Astrocyte of the cerebellum (primary cell): ENCODE measurements around the gene PRKCA.
A peak's percentile ranks its signal among the peaks of the same experiment; 100 is the strongest.

ENCODE experiments used
- DNase-seq: peaks from one replicate; pipeline ENCODE4 v3.0.0-alpha.2; 2011; ENCODE audit warnings: low read depth
- H3K4me3 ChIP-seq: 2 replicates; pipeline ENCODE4 v1.5.1; 2011; ENCODE audit warnings: mild to moderate bottlenecking, low read depth, low read length, moderate library complexity
- in situ Hi-C: cut with HindIII; loops from 2 replicates; pipeline ENCODE4 v1.10.0; 2017; ENCODE audit warnings: low sequenced_read_pairs
- TF ChIP-seq, protein P1 (sequence below): IDR thresholded peaks from 2 replicates; pipeline ENCODE4 v1.5.1; 2012; ENCODE audit warnings: low read length, low read depth, moderate library complexity, mild to moderate bottlenecking; ENCODE audit errors: missing control alignments

PRKCA gene

DNA sequence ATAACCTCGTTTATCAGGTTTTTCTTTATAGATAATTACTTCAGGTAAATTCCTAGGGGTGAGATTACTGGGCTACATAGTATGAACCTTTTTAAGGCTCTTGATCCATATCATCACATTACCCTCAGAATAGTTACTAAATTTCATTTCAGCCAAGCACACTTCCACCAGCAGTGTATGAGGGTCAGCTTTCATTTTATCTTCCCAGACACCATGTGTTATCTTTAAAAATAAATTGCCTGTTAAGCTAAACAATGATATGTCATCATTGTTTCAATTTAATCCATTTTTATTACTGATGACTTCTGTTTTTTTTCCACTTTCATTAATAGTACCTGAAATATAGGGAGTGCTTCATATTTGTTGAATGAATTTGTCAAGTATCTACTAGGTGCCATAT lies 33.4 kb downstream of the PRKCA start:
- TF ChIP-seq, protein P1, sequence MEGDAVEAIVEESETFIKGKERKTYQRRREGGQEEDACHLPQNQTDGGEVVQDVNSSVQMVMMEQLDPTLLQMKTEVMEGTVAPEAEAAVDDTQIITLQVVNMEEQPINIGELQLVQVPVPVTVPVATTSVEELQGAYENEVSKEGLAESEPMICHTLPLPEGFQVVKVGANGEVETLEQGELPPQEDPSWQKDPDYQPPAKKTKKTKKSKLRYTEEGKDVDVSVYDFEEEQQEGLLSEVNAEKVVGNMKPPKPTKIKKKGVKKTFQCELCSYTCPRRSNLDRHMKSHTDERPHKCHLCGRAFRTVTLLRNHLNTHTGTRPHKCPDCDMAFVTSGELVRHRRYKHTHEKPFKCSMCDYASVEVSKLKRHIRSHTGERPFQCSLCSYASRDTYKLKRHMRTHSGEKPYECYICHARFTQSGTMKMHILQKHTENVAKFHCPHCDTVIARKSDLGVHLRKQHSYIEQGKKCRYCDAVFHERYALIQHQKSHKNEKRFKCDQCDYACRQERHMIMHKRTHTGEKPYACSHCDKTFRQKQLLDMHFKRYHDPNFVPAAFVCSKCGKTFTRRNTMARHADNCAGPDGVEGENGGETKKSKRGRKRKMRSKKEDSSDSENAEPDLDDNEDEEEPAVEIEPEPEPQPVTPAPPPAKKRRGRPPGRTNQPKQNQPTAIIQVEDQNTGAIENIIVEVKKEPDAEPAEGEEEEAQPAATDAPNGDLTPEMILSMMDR, result no peak
- in situ Hi-C loops, result loop anchor here (5.0 kb wide), 2 partner anchors 82 to 103 kb away; no protein-coding TSS in a partner anchor
- no peak overlapping the region for H3K4me3 ChIP-seq
- no peak for DNase-seq

DNA sequence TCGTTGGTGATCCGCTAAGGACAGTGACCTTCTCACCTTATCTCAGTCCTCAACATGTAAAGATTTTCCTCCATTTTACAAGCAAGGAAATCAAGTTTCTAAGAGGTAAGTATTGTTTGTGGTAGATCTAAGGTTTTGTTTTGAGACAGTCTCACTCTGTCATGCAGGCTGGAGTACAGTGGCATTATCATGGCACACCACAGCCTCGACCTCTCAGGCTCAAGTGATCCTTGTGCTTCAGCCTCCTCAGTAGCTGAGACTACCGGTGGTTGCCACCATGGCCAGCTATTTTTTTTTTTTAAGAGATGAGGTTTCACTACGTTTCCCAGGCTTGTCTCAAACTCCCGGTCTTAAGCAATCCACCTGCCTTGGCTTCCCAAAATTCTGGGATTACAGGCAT lies 34.9 kb downstream of the PRKCA start:
- in situ Hi-C loops, result loop anchor here (5.0 kb wide), 2 partner anchors 80 to 105 kb away; no protein-coding TSS in a partner anchor
- TF ChIP-seq, protein P1, result no peak
- DNase-seq, result no peak
- H3K4me3 ChIP-seq, result no peak overlapping the region

DNA sequence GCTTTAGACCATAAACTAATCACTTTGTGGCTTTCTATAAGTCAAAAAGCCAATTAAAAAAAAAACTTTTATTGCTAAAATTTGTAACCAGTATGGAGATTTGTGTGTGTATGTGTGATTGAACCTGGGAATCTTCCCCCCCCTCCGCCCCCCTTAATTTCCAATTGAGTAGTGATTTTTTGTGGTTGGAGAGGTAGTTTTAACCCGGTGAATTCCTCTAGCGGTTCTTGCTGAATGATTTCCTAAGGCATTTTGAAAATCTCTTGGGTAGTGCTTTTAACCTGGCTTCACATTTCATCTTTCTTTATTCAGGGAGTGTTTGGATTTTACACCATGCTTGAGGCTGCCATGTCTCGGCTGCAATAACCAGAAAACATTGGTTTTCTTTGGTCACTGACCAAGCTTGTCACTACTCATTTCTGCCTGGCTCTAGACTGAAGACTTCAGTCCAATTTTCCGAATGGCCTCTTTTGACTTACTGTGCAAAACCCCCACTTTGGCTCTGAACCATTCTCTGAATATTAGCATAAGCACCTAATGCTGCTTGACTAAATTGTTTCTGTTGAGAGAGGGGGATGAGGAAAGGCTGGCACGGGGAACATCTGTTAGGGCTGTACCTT lies 35.6 kb downstream of the PRKCA start:
- DNase-seq, result peak; percentile 73
- in situ Hi-C loops, result loop anchor here (5.0 kb wide), 2 partner anchors 79 to 106 kb away; no protein-coding TSS in a partner anchor
- peak overlapping the region; percentile 2 for H3K4me3 ChIP-seq
- TF ChIP-seq, protein P1, result no peak

DNA sequence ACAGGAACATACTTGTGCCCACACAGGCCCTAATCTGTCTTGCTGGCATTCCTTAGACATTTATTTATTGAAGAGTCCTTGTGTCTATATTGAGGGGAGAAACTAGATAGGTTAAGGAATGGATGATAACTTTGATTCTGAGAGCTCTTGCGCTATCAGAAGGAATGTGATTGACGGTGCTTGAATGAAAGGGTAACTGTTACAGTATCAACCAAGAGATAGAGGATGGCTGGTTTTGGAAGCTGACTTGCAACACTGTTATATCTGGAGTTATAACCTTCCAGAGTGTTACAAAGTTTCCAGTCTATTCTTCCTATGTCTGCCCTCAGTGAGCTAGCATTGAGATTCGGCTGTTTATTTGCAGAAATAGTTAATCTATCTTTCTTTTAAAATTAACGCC lies 36.5 kb downstream of the PRKCA start:
- H3K4me3 ChIP-seq, result no peak overlapping the region
- in situ Hi-C loops, result loop anchor here (5.0 kb wide), 2 partner anchors 78 to 107 kb away; no protein-coding TSS in a partner anchor
- TF ChIP-seq, protein P1, result no peak
- no peak for DNase-seq

GRCh38 chr17:66339561-66339960 lies 37.1 kb downstream of the PRKCA start:
- DNase-seq, result no peak
- in situ Hi-C loops, result loop anchor here (5.0 kb wide), 2 partner anchors 78 to 107 kb away; no protein-coding TSS in a partner anchor
- TF ChIP-seq, protein P1, result no peak
- H3K4me3 ChIP-seq, result no peak overlapping the region

GRCh38 chr17:66340720-66341119 lies 38.3 kb downstream of the PRKCA start:
- TF ChIP-seq, protein P1, result no peak
- in situ Hi-C loops, result no loop called here
- DNase-seq, result peak; percentile 33
- H3K4me3 ChIP-seq, result no peak overlapping the region
